GM21360 (cell line): ENCODE measurements around the gene EFL1.
"Not testable (repeated sequence)": the region's sequence is repeated elsewhere in the genome, so short reads cannot be mapped to it uniquely, and the experiment has no call there.

ENCODE experiments used
- ATAC-seq: cut with Tn5 transposase; IDR thresholded peaks from one replicate; pipeline ENCODE4 v1.9.1; 2021; ENCODE audit warnings: mild to moderate bottlenecking, moderate library complexity; ENCODE audit not compliant: unreplicated experiment

EFL1 gene

DNA sequence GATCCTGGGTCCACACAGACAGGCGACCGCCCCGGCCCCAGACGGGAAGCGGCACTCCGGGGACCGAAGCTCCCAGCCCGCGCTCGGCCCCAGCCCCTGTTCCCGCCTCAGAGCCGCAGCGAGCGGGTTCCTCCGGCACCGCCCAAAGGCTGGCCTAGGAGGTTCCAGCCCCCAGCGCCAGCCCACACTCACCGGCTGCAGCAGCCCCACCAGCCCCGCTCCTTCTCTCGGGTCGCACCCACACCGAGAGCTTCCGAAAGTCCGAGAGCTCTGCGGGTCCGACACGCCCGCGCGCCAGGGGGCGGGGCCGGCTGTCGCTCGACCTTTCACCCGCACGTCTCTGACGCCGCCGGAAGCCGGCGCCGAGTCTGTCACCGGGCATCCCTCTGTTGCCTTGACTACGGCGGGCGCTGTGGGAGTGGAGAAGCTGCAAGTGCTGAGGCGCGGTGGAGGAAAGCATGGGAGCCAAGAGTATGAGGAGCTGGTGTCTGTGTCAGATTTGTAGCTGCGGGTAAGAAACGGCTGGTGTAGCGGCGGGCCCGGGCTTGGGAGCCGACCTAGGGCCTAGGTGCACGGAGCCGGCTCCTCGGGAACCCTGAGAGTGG, at the start of gene EFL1, which contains the start of gene SAXO2:
Gene EFL1, minus strand, starts transcription at position 313 of the 605 bp plus-strand sequence. CDS start 956 bp downstream, outside the sequence.
Gene SAXO2, plus strand, starts transcription at position 397 of the 605 bp plus-strand sequence. Its CDS starts 62 bp downstream, at position 459.
- peak; percentile 94 for ATAC-seq

- not testable (repeated sequence) for ATAC-seq
These were observed 48.8 kb upstream of the EFL1 start for GRCh38 chr15:82311321-82311720.

GRCh38 chr15:82309802-82310201, 47.3 kb upstream of the EFL1 start:
- no peak for ATAC-seq

GRCh38 chr15:82307714-82308081, 45.2 kb upstream of the EFL1 start:
- no peak for ATAC-seq

DNA sequence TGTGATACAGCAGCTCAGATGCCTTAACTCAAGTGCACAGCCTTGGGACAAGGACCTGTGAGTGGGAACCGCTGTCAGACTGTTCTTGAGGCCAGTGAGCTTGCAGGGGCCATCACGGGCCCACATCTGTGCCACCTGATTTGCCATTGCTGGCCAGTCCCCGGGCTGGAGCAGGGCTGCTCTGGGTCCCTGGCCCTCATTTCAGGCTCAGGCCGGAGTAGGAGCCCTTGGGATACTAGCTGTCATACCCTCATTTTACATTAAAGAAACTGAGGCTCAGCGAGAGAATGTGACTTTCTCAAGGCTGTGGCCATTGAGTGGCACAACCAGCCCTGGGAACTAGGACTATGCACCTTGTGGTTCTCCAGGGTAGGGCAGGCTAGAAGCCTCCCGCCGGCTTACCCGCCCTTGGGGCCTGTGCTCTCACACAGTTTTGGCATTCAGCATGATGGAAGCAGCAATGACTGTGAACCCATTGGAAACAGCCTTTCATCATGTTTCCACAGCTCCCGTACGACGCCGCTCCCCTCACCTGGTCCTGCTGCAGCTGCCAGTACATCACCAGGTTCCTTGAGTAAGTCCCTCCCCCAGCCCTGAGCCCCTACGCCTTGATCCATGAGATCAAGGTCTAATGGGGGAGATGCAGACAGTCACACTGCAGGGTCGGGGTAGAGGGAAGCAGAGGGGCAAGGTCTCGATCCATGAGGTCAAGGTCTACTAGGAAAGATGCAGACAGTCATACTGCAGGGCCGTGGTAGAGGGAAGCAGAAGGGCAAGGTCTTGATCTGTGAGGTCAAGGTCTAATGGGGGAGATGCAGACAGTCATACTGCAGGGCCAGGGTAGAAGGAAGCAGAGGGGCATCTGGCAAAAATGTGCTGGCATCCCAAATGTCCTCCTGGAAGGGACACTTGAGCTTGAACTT, 44.5 kb upstream of the EFL1 start:
- no peak for ATAC-seq

DNA sequence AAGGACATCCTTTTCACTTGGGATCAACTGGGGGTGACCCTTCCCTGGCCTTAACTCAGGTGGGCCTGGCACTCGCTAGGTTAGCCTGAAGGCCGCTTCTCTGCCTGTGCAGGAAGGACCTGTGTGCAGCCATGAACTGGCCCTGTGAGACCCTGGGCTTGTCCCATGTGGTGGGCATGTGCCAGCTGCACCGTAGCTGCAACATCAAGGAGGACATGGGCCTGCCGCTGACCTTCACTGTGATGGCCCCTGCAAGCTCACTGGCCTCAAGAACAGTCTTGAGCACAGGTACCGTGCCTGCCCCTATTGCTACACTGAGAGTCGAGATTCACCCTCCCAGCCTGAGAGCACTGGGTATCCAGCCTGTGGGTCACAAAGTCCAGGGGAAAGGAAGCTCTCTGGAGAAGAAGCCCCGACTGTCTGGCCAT, 43.1 kb upstream of the EFL1 start:
- no peak for ATAC-seq

DNA sequence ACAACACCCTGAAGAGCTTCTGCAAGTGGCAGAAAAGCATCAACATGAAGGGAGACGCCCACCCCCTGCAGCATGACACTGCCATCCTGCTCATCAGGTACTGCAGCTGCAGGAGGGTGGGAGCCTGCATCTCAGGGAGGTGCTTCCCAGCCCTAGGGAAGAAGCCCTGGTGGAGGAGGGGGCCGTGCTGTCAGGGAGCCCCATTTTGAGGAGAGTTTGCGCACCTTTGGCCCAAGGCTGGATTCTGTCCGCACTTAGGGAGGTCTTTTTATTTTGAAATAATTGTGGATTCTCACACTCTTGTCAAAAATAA, 42.2 kb upstream of the EFL1 start:
- ATAC-seq: no peak

- ATAC-seq: no peak
These were observed 41.6 kb upstream of the EFL1 start for GRCh38 chr15:82303956-82304777.

- no peak for ATAC-seq
These were observed 38.9 kb upstream of the EFL1 start for GRCh38 chr15:82301296-82302016.

DNA sequence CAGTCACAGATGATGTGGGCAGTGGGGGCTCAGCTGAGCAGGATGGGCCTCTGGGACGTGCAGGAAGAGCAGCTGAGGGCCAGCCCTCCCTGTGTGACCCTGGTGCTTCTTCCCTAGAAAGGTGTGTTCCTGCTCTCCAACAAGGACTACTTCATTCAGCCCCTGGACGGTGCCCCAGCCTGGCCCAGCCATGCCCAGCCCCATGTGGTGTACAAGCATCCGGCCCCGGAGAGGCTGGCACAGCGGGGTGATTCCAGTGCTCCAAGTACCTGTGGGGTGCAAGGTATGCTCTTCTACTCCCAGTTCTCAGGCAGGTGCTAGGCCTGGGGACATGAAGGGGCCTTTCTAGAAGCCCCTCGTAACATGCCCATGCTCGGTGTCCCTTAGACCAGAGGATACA, 38.3 kb upstream of the EFL1 start:
- ATAC-seq: no peak

GRCh38 chr15:82300326-82300725, 37.8 kb upstream of the EFL1 start:
- ATAC-seq: not testable (repeated sequence)

DNA sequence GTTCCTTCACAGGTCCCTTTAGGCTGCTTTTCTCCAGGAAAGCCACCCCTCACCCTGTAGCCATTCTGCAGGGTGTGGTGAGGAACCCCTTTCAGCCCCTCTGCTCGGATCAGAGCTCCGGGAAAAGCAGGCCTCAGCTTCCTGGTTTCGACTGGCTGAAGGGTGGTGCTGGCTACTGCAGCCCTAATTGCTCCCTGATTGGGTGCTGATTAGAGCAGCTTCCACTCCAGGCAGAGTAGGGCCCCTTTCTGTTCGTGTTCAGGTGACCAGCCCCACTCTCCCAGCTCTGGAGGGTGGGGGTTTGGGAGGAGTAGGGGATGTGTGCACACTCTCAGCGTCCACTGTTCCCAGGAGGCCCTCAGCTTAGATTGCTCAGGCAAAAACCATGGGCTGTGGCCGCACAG, 37.0 kb upstream of the EFL1 start:
- ATAC-seq: not testable (repeated sequence)

GRCh38 chr15:82298520-82298919, 36.0 kb upstream of the EFL1 start:
- ATAC-seq: no peak

DNA sequence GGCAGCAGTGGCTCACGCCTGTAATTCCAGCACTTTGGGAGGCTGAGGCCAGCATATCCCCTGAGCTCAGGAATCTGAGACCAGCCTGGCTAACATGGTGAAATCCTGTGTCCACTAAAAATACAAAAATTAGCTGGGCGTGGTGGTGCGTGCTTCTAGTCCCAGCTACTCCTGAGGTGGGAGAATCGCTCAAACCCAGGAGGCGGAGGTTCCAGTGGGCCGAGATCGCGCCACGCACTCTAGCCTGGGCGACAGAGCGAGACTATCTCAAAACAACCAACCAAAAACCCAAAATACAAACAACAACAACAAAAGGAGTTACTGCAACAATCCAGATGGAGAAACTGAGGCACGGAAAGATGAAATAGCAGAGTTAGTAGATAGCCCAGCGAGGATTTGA, 35.5 kb upstream of the EFL1 start:
- ATAC-seq: no peak

DNA sequence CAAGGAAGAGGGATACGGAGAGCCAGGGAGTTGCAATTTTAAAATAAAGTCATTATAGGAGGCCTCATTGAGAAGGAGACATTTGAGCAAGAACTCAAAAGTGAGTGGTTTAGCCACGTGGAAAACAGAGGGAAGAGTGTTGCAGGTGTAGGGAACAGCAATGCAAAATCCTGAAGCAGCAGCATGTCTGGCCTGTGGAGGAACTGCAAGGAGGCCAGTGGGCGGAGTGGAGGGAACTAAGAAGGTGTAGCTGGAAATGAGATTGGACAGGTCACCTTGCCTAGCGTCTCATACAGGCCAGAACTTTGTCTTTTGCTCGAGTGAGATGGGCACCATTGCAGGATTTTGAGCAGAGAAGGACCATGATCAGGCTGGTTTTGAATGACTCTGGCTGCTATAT, 35.0 kb upstream of the EFL1 start:
- ATAC-seq: no peak

DNA sequence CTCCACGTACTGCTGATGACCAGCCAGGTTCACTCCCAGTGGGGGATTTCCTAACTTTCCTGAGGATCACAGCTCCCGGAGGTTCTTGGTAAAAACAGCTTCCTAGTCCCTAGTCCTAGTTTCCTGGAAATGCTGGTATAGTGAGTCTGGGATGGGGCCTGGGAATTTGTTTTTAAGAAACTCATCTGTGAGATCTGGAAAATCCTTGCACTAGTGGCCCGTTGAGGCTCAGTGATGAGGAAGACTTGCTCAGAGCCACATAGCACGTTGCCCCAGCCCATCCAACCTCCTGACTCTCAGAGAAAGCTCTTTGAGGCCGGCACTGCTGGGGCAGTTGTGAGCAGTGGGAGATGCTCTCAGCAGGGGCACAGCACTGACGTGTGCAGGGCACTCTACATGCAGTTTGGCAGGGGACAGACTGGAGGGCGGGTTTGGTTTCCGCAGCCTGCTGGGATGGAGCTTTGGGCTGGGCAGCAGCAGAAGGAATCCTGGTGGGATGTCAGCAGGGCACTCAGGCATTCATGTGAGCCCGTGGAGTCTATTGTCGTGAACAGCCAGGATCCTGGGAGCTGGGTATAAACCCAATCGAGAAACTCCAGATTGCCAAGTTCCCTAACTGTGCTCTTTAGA, 31.6 kb upstream of the EFL1 start:
- no peak for ATAC-seq

DNA sequence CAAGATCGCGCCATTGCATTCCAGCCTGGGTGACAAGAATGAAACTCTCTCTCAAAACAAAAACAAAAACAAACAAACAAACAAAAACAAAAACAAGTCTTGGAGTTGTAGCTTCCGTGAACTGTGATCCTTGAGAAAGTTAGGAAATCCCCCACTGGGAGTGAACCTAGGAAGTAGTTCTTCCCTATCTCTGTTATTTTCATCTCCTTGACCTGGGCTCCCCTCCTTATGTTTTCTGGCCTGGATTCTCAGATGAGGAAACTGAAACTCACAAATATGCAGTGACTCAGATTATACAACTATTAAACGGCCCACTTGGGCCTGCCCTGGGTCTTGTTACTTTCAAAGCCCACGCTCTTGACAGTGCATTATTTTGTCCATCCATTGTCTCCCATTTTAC, 29.7 kb upstream of the EFL1 start:
- no peak for ATAC-seq

DNA sequence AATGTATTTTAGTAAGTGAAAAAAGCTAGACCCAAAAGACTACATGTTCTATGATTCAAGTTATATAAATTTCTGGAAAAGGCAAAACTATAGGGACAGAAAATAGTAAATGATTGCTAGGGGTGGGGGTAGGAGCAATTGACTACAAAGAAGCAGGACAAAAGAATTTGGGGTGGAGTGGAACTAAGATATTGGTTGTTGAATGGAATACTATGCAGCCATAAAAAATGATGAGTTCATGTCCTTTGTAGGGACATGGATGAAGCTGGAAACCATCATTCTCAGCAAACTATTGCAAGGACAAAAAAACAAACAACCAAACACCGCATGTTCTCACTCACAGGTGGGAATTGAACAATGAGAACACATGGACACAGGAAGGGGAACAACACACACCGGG, 25.7 kb upstream of the EFL1 start:
- ATAC-seq: not testable (repeated sequence)

DNA sequence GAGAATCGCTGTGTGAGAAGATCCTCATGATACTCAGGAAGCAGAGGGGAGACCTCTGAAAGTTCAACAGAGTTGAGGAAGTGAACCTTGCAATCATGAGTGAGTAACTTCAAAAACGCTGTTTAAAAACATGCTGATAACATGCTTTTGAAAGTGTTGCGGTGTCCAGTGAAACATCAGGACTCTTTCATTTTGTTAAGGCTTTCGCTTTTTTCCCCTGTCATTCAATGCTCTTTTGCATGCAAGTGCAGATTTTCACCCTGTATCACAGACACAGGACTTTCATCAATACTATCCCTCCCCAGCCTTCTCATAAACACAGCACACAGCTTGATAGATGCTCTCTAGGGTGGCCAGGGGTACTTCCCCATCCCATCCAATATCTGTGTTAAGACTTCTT, 23.9 kb upstream of the EFL1 start:
- ATAC-seq: peak; percentile 77

DNA sequence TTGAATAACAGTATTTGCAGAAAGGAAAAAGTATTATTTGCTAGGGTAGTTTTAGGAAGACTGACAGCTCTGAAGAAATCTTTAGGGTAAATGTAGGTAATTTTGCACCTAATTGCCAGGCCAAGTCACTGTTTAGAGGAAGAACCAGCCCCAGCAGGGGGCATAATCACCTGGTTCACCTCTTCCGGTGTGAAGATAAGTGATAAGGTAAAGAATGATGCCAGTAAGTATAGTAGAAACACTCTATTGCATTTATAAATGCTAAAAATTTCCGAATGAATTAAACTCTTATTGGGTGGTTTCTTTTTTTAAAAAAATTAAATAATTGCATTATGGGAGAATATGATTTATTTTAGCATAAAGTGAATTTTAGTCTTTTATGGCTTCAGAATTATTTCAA, 21.8 kb upstream of the EFL1 start:
- ATAC-seq: not testable (repeated sequence)
